Measurements from ENCODE around the gene MRPL50. TPM values are rescaled to one million over a fixed set of nuclear protein-coding genes. Genes with fewer than 3 reads are reported as not detected.

The MRPL50 gene
- total RNA-seq, 1 experiment from 2014 or later: 34.7 TPM

GRCh38 chr9:101350285-101350684 lies 48.1 kb downstream of the MRPL50 start:
- no peak for DNase-seq (ENCODE audit: extremely low read depth, low read depth)

GRCh38 chr9:101342595-101342994 lies 55.8 kb downstream of the MRPL50 start:
- no peak for DNase-seq (ENCODE audit: extremely low read depth, low read depth)

- no peak for DNase-seq (ENCODE audit: extremely low read depth, low read depth)
Observed at GRCh38 chr9:101341958-101342357, 56.5 kb downstream of the MRPL50 start.

Other genes starting within 250 kb of the MRPL50 start
- gene BAAT, start 13.6 kb downstream of the MRPL50 start, total RNA-seq (2014; rRNA removed; shearing (Covaris generic)): 0.10 and 0.14 TPM in 2 replicates
- gene ZNF189, start 233 bp upstream of the MRPL50 start, total RNA-seq (2014; rRNA removed; shearing (Covaris generic)): 14.1 and 17.6 TPM in 2 replicates
- not detected in 2 replicates for gene ALDOB, start 37.2 kb upstream of the MRPL50 start, total RNA-seq (2014; rRNA removed; shearing (Covaris generic))
- 32.1 and 37.6 TPM in 2 replicates for gene RNF20, start 135.2 kb upstream of the MRPL50 start, total RNA-seq (2014; rRNA removed; shearing (Covaris generic))
- gene PPP3R2, start 196.4 kb upstream of the MRPL50 start, total RNA-seq (2014; rRNA removed; shearing (Covaris generic)): not detected in 2 replicates